Activated T-cell treated with anti-CD3 and anti-CD28 coated beads, Interleukin-2, amount 50 U/mL, for 72 hours (primary cell): Measurements from ENCODE around the gene XYLT1. TPM values are rescaled to one million over a fixed set of nuclear protein-coding genes. Genes with fewer than 3 reads are reported as not detected.
"Not testable (repeated sequence)": the region's sequence is repeated elsewhere in the genome, so short reads cannot be mapped to it uniquely, and the experiment has no call there.

ENCODE experiments used
- ATAC-seq, 2 donors: fragments of 150-1000 bp; cut with Tn5 transposase; replicated peaks in 1 of 2; 2 replicates each; pipeline ENCODE4 v1.10.0; 2021; ENCODE audit warnings: moderate library complexity in 2 of 2, mild to moderate bottlenecking in 1 of 2
- DNase-seq, 2 donors: peaks; one replicate each; pipeline ENCODE4 v3.0.0; 2021 to 2022; ENCODE audit warnings: mixed read lengths in 1 of 2
- H3K27ac Mint-ChIP-seq: one replicate; pipeline ENCODE4 v1.8.0; 2022; ENCODE audit warnings: mild to moderate bottlenecking, moderate library complexity, mixed read lengths
- H3K27me3 Mint-ChIP-seq: one replicate; pipeline ENCODE4 v1.8.0; 2022; ENCODE audit warnings: low read depth, mixed read lengths
- H3K36me3 Mint-ChIP-seq, 2 donors: one replicate each; pipeline ENCODE4 v1.8.0; 2022; ENCODE audit warnings: mixed read lengths in 2 of 2, mild to moderate bottlenecking in 1 of 2; ENCODE audit not compliant: insufficient read depth in 2 of 2
- H3K4me1 Mint-ChIP-seq: one replicate; pipeline ENCODE4 v1.8.0; 2022; ENCODE audit warnings: low read depth, mixed read lengths
- H3K4me3 Mint-ChIP-seq, 2 donors: one replicate each; pipeline ENCODE4 v1.8.0; 2022; ENCODE audit warnings: mild to moderate bottlenecking in 2 of 2, mixed read lengths in 2 of 2, moderate library complexity in 2 of 2
- H3K9me3 Mint-ChIP-seq, 2 donors: one replicate each; pipeline ENCODE4 v1.8.0; 2022; ENCODE audit warnings: mixed read lengths in 2 of 2
- total RNA-seq, 2 donors: library from RNA; stranded (reverse); gene quantifications; one replicate each; pipeline ENCODE4 v1.2.3, GENCODE V29; 2022

Gene XYLT1, protein sequence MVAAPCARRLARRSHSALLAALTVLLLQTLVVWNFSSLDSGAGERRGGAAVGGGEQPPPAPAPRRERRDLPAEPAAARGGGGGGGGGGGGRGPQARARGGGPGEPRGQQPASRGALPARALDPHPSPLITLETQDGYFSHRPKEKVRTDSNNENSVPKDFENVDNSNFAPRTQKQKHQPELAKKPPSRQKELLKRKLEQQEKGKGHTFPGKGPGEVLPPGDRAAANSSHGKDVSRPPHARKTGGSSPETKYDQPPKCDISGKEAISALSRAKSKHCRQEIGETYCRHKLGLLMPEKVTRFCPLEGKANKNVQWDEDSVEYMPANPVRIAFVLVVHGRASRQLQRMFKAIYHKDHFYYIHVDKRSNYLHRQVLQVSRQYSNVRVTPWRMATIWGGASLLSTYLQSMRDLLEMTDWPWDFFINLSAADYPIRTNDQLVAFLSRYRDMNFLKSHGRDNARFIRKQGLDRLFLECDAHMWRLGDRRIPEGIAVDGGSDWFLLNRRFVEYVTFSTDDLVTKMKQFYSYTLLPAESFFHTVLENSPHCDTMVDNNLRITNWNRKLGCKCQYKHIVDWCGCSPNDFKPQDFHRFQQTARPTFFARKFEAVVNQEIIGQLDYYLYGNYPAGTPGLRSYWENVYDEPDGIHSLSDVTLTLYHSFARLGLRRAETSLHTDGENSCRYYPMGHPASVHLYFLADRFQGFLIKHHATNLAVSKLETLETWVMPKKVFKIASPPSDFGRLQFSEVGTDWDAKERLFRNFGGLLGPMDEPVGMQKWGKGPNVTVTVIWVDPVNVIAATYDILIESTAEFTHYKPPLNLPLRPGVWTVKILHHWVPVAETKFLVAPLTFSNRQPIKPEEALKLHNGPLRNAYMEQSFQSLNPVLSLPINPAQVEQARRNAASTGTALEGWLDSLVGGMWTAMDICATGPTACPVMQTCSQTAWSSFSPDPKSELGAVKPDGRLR
- total RNA-seq: 10 to 100 TPM; 17.1 to 17.9 TPM

- peak; percentile 59 to 66 for DNase-seq
- H3K4me1 Mint-ChIP-seq: peaks cover 67% of the 10 kb centered on the region
- peak within 1 kb of the TSS; percentile 83 for H3K27ac Mint-ChIP-seq
- H3K36me3 Mint-ChIP-seq: peaks cover 4 to 5% of the 10 kb centered on the region in 2 donors
- peaks cover 27% of the 10 kb centered on the region for H3K27me3 Mint-ChIP-seq
- ATAC-seq: peak; percentile 42 to 58
- H3K9me3 Mint-ChIP-seq: no peaks in the 10 kb centered on the region
- peak within 1 kb of the TSS; percentile 93 to 94 for H3K4me3 Mint-ChIP-seq
Measured at GRCh38 chr16:17470908-17471718, at the start of gene XYLT1. XYLT1 (minus strand) TSS chr16:17470960; CDS start chr16:17470796, 164 bp downstream.

- Mint-ChIP-seq H3K9me3 (peaks cover 0 to 2% of the 10 kb centered on the region in 2 donors), H3K27ac (no peak overlapping the region), H3K4me3 (no peak overlapping the region), H3K4me1 (no peaks in the 10 kb centered on the region), H3K27me3 (peaks cover 28% of the 10 kb centered on the region), H3K36me3 (no peaks in the 10 kb centered on the region)
- ATAC-seq: no peak
- DNase-seq: no peak
Measured at GRCh38 chr16:17520111-17520510, 49.4 kb upstream of the XYLT1 start.

DNA sequence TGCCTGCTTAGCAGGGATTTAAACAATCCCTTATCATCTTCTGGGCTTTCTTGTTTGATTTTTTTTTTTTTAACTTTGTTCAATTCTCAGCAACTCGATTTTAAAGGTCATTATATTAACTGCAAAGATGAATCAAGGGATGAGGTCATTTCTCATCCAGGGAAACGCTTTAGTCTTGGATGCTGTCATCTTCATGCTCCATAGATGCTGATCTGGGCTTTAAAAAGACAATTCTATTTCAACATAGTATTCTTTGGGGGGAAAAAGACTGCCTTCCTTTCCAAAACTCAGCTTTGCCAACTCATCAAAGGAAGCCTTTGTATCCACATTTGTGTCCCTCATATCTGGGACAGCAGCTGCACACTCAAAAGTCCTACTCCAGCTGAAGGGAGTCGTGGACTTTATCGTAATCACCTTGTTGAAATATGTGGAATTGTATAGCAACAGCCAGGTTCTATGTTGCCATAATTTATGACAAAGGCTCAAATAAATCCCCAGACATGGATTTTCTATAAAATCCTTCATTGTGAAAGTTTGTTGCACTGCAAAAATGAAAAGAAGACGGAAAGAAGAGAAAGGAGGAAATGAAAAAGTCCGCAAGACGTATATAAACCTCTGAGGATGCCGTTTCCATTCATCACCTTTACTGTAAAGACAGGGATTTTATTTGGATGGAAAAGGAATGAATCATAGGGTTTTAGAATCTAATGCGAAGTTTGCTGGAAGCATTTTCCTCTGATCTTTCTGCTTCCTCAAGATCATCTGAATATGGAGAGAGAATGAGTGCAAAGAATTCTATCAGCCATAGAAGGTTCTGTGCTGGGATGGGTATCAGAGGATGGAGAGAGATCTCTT lies 48.6 kb upstream of the XYLT1 start:
- H3K4me1 Mint-ChIP-seq: no peaks in the 10 kb centered on the region
- no peaks in the 10 kb centered on the region for H3K36me3 Mint-ChIP-seq
- H3K27ac Mint-ChIP-seq: no peak overlapping the region
- H3K27me3 Mint-ChIP-seq: peaks cover 29% of the 10 kb centered on the region
- DNase-seq: no peak
- H3K4me3 Mint-ChIP-seq: no peak overlapping the region
- peaks cover 0 to 2% of the 10 kb centered on the region in 2 donors for H3K9me3 Mint-ChIP-seq
- ATAC-seq: no peak

DNA sequence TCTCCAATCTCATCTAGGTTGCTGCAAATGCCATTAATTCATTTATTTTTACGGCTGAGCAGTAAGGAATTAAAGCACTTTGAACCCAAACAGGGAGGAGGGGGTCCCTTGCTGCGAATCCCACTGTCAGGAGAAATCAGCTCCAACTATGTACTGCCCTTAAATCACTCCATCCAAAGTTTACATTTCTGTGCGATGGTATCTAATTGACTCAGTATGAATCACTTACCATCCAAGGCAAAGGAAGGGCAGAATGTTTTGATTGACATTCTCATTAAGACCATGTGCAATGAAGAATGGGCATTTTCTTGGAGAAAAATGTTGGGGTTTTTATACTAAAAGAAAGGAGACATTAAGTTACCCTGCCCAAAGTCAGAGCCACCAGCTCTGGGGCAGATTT lies 47.7 kb upstream of the XYLT1 start:
- peaks cover 35% of the 10 kb centered on the region for H3K27me3 Mint-ChIP-seq
- H3K9me3 Mint-ChIP-seq: peaks cover 0 to 2% of the 10 kb centered on the region in 2 donors
- H3K4me3 Mint-ChIP-seq: no peak overlapping the region
- ATAC-seq (no peak), DNase-seq (no peak)
- H3K36me3 Mint-ChIP-seq: no peaks in the 10 kb centered on the region
- H3K27ac Mint-ChIP-seq: no peak overlapping the region
- no peaks in the 10 kb centered on the region for H3K4me1 Mint-ChIP-seq

- Mint-ChIP-seq H3K27ac (no peak overlapping the region), H3K9me3 (no peaks in the 10 kb centered on the region), H3K4me1 (no peaks in the 10 kb centered on the region), H3K27me3 (peaks cover 41% of the 10 kb centered on the region), H3K36me3 (no peaks in the 10 kb centered on the region), H3K4me3 (no peak overlapping the region)
- no peak for ATAC-seq
- DNase-seq: no peak
Measured at GRCh38 chr16:17515421-17516210, 44.9 kb upstream of the XYLT1 start.

GRCh38 chr16:17512636-17513220 lies 42.0 kb upstream of the XYLT1 start:
- ATAC-seq (no peak), DNase-seq (no peak)
- Mint-ChIP-seq H3K9me3 (peaks cover 2 to 5% of the 10 kb centered on the region in 2 donors), H3K27ac (no peak overlapping the region), H3K36me3 (peaks cover 0 to 2% of the 10 kb centered on the region in 2 donors), H3K4me3 (no peak overlapping the region), H3K4me1 (no peaks in the 10 kb centered on the region), H3K27me3 (peaks cover 26% of the 10 kb centered on the region)

DNA sequence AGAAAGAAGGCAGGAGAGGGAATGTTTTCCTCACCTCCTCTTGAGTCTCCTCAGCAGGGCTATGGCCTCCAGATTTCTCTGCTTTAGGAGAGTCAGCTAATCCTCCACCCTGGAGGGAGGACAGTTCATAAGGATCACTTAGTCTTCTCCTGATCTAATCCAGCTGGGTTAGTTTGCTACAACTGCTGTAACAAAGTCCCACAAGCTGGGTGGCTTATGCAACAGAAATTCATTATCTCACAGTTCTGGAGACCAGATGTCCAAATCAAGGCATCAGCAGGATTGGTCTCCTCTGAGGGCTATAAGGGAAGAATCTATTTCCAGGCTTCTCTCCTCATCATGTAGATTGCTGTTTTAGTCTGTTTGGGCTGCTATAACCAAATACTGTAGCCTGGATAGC lies 40.6 kb upstream of the XYLT1 start:
- DNase-seq: no peak
- Mint-ChIP-seq H3K27me3 (peaks cover 32% of the 10 kb centered on the region), H3K9me3 (peaks cover 5 to 8% of the 10 kb centered on the region in 2 donors), H3K27ac (no peak overlapping the region), H3K4me1 (no peaks in the 10 kb centered on the region), H3K36me3 (peaks cover 0 to 2% of the 10 kb centered on the region in 2 donors), H3K4me3 (no peak overlapping the region)
- no peak for ATAC-seq

DNA sequence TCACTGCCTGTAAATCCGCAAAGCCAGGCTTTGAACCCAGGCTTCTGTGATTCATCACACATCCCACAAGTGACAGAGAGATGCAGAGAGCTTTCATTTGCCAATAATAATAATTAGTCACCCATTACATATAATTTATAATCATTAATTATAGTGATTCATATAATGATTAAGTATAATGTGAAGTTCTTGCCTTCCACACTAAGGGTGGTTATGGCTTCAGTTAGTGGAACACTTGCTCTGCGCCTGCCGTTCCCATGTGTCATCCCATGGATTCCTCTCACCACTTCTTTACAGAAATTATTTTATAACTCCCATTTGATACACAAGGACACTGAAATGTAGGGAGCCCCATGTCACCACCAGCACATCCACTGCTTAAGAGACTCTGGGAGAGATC lies 39.8 kb upstream of the XYLT1 start:
- H3K27ac Mint-ChIP-seq: no peak overlapping the region

DNA sequence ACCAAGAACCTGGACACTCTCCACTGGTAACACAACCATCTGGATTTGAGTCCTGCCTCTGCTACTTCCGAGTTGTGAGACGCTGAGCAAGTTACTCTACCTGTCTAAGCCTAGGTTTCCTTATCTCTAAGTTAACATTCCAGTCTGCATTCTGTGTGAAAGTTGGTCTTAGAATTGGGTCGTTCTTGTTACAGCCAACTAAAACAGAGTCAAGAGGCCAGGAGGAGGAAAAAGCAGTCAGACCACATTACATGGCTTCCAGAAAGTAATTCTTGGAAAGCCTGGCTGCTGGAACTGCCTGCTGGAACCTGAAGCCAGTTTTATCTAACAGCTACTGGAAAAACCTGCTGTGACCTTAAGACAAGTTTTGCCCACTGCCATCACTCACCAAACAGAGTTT lies 38.4 kb upstream of the XYLT1 start:
- no peak for ATAC-seq
- DNase-seq: no peak
- Mint-ChIP-seq H3K4me1 (no peaks in the 10 kb centered on the region), H3K36me3 (peaks cover 0 to 2% of the 10 kb centered on the region in 2 donors), H3K27me3 (peaks cover 29% of the 10 kb centered on the region), H3K4me3 (no peak overlapping the region), H3K9me3 (peaks cover 5 to 8% of the 10 kb centered on the region in 2 donors), H3K27ac (no peak overlapping the region)

More for the DNA sequence above, 39.8 kb upstream of the XYLT1 start:
- ATAC-seq (no peak), DNase-seq (no peak)
- Mint-ChIP-seq H3K27me3 (peaks cover 32% of the 10 kb centered on the region), H3K9me3 (peaks cover 5 to 8% of the 10 kb centered on the region in 2 donors), H3K4me1 (no peaks in the 10 kb centered on the region), H3K4me3 (no peak overlapping the region), H3K36me3 (peaks cover 0 to 2% of the 10 kb centered on the region in 2 donors)

- DNase-seq (no peak), ATAC-seq (no peak)
- Mint-ChIP-seq H3K9me3 (peaks cover 5 to 8% of the 10 kb centered on the region in 2 donors), H3K36me3 (peaks cover 0 to 2% of the 10 kb centered on the region in 2 donors), H3K27ac (no peak overlapping the region), H3K27me3 (peaks cover 24% of the 10 kb centered on the region), H3K4me3 (no peak overlapping the region), H3K4me1 (no peaks in the 10 kb centered on the region)
Measured at GRCh38 chr16:17508303-17508702, 37.5 kb upstream of the XYLT1 start.

GRCh38 chr16:17507516-17507915 lies 36.8 kb upstream of the XYLT1 start:
- peaks cover 16% of the 10 kb centered on the region for H3K27me3 Mint-ChIP-seq
- H3K4me1 Mint-ChIP-seq, H3K36me3 Mint-ChIP-seq, H3K4me3 Mint-ChIP-seq, DNase-seq, H3K27ac Mint-ChIP-seq, H3K9me3 Mint-ChIP-seq, ATAC-seq: not testable (repeated sequence)
